ENCODE data around the gene PLS3. TPM values are rescaled to one million over a fixed set of nuclear protein-coding genes. Genes with fewer than 3 reads are reported as not detected.

PLS3 gene
- total RNA-seq, 4 donors from 2014 or later, result 4.5 to 160 (median 21.9) TPM

DNA sequence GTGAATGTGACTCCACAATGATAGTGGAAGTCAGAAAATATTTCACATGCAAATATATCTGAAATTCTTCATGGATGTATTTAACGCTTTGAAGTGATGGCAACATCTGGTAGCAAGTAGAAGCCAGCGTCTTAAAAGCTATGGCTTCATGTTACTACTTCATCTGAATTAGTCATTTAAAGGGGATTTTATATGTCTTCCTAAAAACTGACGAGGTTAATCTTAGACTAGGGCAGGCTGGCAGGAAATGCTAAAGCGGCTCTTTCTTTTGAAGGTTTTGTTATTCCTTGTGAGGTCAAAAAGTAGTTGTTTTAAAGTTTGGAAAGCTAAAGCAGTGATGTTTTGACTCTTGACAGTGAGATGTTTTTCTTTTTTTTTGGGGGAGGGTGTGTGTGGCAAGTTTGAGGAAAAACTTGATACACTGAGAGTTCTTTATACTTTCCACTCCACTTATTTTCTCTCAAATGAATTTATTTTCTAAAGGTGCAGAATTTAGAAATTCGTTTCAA is 22.6 kb downstream of the PLS3 start:
- no peaks in the 10 kb centered on the region for H3K27me3 ChIP-seq
- intact Hi-C loops (cut with DNase I; ENCODE audit: low total_unique reads), result no loop called here
- in situ Hi-C loops (cut with MboI; ENCODE audit: low pct_ligation_motif_present in 1 of 4, low pct_unique_long_range_greater_than_20kb in 1 of 4, low sequenced_read_pairs in 3 of 4), result no loop called here
- no peak for TF ChIP-seq POLR2A (IDR thresholded peaks at IDR 0.05)
- no peaks in the 10 kb centered on the region for H3K9me3 ChIP-seq
- 28 to 55% methylated on average over 4 to 5 of the region's 5 CpGs for WGBS, 2 donors (ENCODE audit: low coverage in 1 of 2)
- H3K4me1 ChIP-seq, result no peaks in the 10 kb centered on the region
- DNase-seq, result no peak
- no peaks in the 10 kb centered on the region for H3K36me3 ChIP-seq
- peak overlapping the region; percentile 1 to 37 (median 22) for H3K27ac ChIP-seq
- no peak overlapping the region for H3K4me3 ChIP-seq

DNA sequence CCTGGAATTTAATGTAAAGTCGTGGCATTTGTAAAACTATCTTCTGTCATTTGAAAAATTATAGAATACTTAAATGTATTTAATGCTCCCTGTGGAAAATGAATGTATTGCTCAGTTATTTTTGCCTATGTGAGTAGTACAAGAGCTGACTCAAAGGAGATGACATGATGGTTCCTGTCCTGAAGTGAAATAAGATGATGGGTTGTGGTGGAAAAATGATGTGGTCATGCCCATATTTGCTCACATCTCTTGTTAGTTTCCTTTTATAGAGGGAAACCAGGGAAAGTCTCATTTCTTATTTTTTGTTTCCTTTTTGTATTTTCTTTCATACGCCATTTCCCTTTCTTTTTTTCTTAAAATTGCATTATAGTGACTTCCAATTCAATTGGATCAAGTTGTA is 23.7 kb downstream of the PLS3 start:
- TF ChIP-seq POLR2AphosphoS5 (IDR thresholded peaks at IDR 0.05), result no peak
- TF ChIP-seq, protein P1, sequence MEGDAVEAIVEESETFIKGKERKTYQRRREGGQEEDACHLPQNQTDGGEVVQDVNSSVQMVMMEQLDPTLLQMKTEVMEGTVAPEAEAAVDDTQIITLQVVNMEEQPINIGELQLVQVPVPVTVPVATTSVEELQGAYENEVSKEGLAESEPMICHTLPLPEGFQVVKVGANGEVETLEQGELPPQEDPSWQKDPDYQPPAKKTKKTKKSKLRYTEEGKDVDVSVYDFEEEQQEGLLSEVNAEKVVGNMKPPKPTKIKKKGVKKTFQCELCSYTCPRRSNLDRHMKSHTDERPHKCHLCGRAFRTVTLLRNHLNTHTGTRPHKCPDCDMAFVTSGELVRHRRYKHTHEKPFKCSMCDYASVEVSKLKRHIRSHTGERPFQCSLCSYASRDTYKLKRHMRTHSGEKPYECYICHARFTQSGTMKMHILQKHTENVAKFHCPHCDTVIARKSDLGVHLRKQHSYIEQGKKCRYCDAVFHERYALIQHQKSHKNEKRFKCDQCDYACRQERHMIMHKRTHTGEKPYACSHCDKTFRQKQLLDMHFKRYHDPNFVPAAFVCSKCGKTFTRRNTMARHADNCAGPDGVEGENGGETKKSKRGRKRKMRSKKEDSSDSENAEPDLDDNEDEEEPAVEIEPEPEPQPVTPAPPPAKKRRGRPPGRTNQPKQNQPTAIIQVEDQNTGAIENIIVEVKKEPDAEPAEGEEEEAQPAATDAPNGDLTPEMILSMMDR (IDR thresholded peaks at IDR 0.05), result no peak
- H3K27ac ChIP-seq, result no peak overlapping the region

DNA sequence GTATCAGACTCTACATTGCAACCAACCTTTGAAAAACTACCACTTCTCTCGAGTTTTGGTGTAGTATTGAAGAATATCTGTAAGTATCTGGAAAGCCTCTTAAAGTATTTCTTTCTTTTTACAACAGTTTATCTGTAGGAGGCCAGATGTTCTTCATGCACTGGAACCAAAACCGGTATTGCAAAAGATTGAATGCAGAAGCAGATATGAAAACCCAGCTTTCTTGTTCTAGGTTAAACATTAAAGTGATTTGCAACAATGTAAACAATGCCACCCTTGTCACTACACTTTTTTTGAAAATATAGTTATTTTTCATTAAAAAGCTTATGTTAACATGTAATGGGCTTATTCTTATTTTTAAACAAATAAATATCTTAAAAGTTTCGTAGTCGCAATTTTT is 27.2 kb downstream of the PLS3 start:
- 46 to 48% methylated on average over 4 of the region's 4 CpGs for WGBS, 2 donors (ENCODE audit: low coverage in 1 of 2)
- in situ Hi-C loops (cut with MboI; ENCODE audit: low pct_ligation_motif_present in 1 of 4, low pct_unique_long_range_greater_than_20kb in 1 of 4, low sequenced_read_pairs in 3 of 4) (no loop called here), intact Hi-C loops (cut with DNase I; ENCODE audit: low total_unique reads) (no loop called here)
- Histone ChIP-seq H3K36me3 (no peaks in the 10 kb centered on the region), H3K27ac (no peak overlapping the region), H3K9me3 (no peaks in the 10 kb centered on the region), H3K4me1 (no peaks in the 10 kb centered on the region), H3K27me3 (no peaks in the 10 kb centered on the region), H3K4me3 (no peak overlapping the region)
- DNase-seq, result no peak
- TF ChIP-seq POLR2AphosphoS5 (IDR thresholded peaks at IDR 0.05) (no peak), EP300 (IDR thresholded peaks at IDR 0.05; ENCODE audit: low read depth) (no peak), POLR2A (IDR thresholded peaks at IDR 0.05) (no peak)
- TF ChIP-seq, protein P1 (IDR thresholded peaks at IDR 0.05), result no peak

More for the DNA sequence above, 23.7 kb downstream of the PLS3 start:
- Histone ChIP-seq H3K4me3 (no peak overlapping the region), H3K4me1 (no peaks in the 10 kb centered on the region), H3K27me3 (no peaks in the 10 kb centered on the region), H3K36me3 (no peaks in the 10 kb centered on the region), H3K9me3 (no peaks in the 10 kb centered on the region)
- WGBS, 2 donors (ENCODE audit: low coverage in 1 of 2), result 51 to 60% methylated on average over 1 to 2 of the region's 2 CpGs
- DNase-seq, result no peak
- in situ Hi-C loops (cut with MboI; ENCODE audit: low pct_ligation_motif_present in 1 of 4, low pct_unique_long_range_greater_than_20kb in 1 of 4, low sequenced_read_pairs in 3 of 4), result no loop called here
- intact Hi-C loops (cut with DNase I; ENCODE audit: low total_unique reads), result no loop called here

DNA sequence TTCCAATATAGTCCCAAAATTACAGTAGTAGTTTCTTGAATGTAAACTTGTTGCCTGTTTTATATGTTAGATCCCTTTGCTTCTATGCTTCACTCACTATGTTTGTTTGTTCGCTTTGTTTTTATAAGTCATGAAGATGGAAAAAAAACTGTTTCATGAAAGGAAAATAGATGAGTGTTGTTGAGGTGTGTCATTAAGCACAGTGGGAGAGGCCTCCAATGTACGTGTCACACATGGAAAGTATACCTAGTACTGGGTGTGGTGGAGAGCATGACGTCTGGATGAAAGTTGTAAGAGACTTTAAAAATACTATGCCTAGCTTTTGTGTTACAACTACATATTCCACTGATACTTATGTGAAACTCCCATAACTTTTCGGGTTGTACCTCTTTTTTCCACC is 28.4 kb downstream of the PLS3 start:
- Histone ChIP-seq H3K27ac (no peak overlapping the region), H3K27me3 (no peaks in the 10 kb centered on the region), H3K36me3 (no peaks in the 10 kb centered on the region), H3K9me3 (no peaks in the 10 kb centered on the region), H3K4me3 (no peak overlapping the region), H3K4me1 (no peaks in the 10 kb centered on the region)
- TF ChIP-seq, protein P1 (IDR thresholded peaks at IDR 0.05), result no peak
- TF ChIP-seq EP300 (IDR thresholded peaks at IDR 0.05; ENCODE audit: low read depth) (no peak), POLR2AphosphoS5 (IDR thresholded peaks at IDR 0.05) (no peak), POLR2A (IDR thresholded peaks at IDR 0.05) (no peak)
- in situ Hi-C loops (cut with MboI; ENCODE audit: low pct_ligation_motif_present in 1 of 4, low pct_unique_long_range_greater_than_20kb in 1 of 4, low sequenced_read_pairs in 3 of 4) (no loop called here), intact Hi-C loops (cut with DNase I; ENCODE audit: low total_unique reads) (no loop called here)
- 68% methylated on average over 4 of the region's 4 CpGs; no CpG with 5 or more reads in 1 of the 2 donors for WGBS, 2 donors (ENCODE audit: low coverage in 1 of 2)
- no peak for DNase-seq

DNA sequence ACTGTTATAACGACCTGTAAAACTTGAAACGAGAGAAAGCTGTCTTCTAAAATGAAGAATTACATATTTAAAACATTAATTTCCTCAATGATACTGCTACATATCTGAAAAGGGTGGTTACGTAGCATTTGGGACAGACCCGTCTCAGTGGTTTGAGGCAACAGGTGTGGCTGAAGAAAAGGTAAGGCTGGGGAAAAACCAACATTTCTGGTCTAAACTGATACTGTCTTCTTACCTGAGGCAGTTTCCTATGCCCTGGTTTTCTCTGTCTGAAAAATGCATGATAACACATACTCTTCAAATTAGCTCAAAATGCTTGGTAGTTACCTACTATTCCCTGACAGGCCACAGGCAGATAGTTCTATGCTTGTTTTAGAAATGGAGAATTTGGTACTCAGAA is 30.4 kb downstream of the PLS3 start:
- intact Hi-C loops (cut with DNase I; ENCODE audit: low total_unique reads), result no loop called here
- in situ Hi-C loops (cut with MboI; ENCODE audit: low pct_ligation_motif_present in 1 of 4, low pct_unique_long_range_greater_than_20kb in 1 of 4, low sequenced_read_pairs in 3 of 4), result no loop called here
- Histone ChIP-seq H3K4me1 (no peaks in the 10 kb centered on the region), H3K9me3 (no peaks in the 10 kb centered on the region), H3K36me3 (no peaks in the 10 kb centered on the region), H3K27me3 (no peaks in the 10 kb centered on the region), H3K27ac (no peak overlapping the region), H3K4me3 (no peak overlapping the region)
- no peak for DNase-seq
- TF ChIP-seq, protein P1 (IDR thresholded peaks at IDR 0.05), result no peak
- no peak for TF ChIP-seq POLR2A (IDR thresholded peaks at IDR 0.05)
- no peak for TF ChIP-seq POLR2AphosphoS5 (IDR thresholded peaks at IDR 0.05)
- TF ChIP-seq EP300 (IDR thresholded peaks at IDR 0.05; ENCODE audit: low read depth), result no peak
- WGBS, 2 donors (ENCODE audit: low coverage in 1 of 2), result 53 to 68% methylated on average over 2 to 4 of the region's 4 CpGs

All from transverse colon (tissue), 4 donors.